Central memory CD8-positive, alpha-beta T cell (primary cell): ENCODE measurements around the gene ABLIM3.
"Not testable (repeated sequence)": the region's sequence is repeated elsewhere in the genome, so short reads cannot be mapped to it uniquely, and the experiment has no call there.

Experiments
- ATAC-seq: fragments of 150-1000 bp; cut with Tn5 transposase; replicated peaks from 2 replicates; pipeline ENCODE4 v1.10.0; 2022; ENCODE audit warnings: mild to moderate bottlenecking, moderate FRiP score, moderate number of reproducible peaks; ENCODE audit not compliant: poor library complexity, severe bottlenecking; ENCODE audit errors: extremely low read depth
- DNase-seq, 2 donors: peaks; one replicate each; pipeline ENCODE4 v3.0.0; 2021; ENCODE audit warnings: low spot score in 2 of 2
- H3K27ac Mint-ChIP-seq: one replicate; pipeline ENCODE4 v1.8.0; 2022; ENCODE audit warnings: low read depth, mild to moderate bottlenecking, moderate library complexity, mixed read lengths
- H3K27me3 Mint-ChIP-seq: one replicate; pipeline ENCODE4 v1.8.0; 2022; ENCODE audit warnings: mixed read lengths
- H3K36me3 Mint-ChIP-seq: one replicate; pipeline ENCODE4 v1.8.0; 2022; ENCODE audit warnings: mild to moderate bottlenecking, moderate library complexity, mixed read lengths; ENCODE audit not compliant: insufficient read depth
- H3K4me1 Mint-ChIP-seq: one replicate; pipeline ENCODE4 v1.8.0; 2022; ENCODE audit warnings: mixed read lengths
- H3K4me3 Mint-ChIP-seq: one replicate; pipeline ENCODE4 v1.8.0; 2022; ENCODE audit warnings: mild to moderate bottlenecking, moderate library complexity, mixed read lengths
- H3K9me3 Mint-ChIP-seq: one replicate; pipeline ENCODE4 v1.8.0; 2022; ENCODE audit warnings: mixed read lengths

Gene ABLIM3

DNA sequence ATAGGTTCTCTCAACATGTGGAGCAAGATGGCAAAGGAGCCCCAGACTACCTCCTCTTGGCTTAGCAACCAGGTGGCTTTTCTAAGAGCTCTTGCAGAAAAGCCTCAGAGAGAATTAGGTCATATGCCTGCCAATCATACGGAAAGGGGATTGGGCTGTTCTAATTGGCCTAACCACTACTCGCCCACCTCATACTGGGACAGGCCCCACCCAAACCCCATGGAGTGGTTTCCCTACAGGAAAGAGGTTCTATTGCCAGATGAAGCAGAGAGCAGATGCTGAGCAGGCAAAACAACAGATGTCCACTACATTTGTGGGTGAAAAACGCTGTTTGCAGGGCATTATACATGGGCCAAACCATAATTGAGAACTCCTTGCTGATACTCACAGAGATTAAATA lies 29.0 kb downstream of the ABLIM3 start:
- DNase-seq (no peak), ATAC-seq (no peak)
- Mint-ChIP-seq H3K4me3 (no peak overlapping the region), H3K36me3 (peaks cover 1% of the 10 kb centered on the region), H3K27me3 (peaks cover 40% of the 10 kb centered on the region), H3K9me3 (no peaks in the 10 kb centered on the region), H3K4me1 (no peaks in the 10 kb centered on the region), H3K27ac (no peak overlapping the region)

DNA sequence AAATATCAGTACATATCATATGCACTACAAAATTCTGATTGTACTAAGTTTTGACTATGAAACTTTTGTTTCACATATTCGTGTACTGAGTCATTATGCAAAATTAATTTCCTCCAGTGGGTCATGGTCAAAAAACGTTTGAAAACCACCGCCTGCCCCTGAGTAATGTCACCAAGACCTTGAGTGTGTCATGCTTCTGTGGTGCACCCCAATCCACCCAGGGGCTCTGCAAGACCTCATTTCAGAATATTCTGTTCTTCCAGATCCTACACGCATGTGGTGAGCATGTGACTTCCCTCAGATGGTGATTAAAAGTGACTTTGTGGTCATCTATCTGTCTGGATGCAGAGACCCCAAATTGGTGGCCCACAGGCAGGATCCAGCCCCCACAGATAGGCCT lies 31.0 kb downstream of the ABLIM3 start:
- Mint-ChIP-seq H3K27me3 (peaks cover 40% of the 10 kb centered on the region), H3K27ac (no peak overlapping the region), H3K4me1 (no peaks in the 10 kb centered on the region), H3K36me3 (peaks cover 1% of the 10 kb centered on the region), H3K9me3 (no peaks in the 10 kb centered on the region), H3K4me3 (no peak overlapping the region)
- no peak for ATAC-seq
- no peak for DNase-seq

DNA sequence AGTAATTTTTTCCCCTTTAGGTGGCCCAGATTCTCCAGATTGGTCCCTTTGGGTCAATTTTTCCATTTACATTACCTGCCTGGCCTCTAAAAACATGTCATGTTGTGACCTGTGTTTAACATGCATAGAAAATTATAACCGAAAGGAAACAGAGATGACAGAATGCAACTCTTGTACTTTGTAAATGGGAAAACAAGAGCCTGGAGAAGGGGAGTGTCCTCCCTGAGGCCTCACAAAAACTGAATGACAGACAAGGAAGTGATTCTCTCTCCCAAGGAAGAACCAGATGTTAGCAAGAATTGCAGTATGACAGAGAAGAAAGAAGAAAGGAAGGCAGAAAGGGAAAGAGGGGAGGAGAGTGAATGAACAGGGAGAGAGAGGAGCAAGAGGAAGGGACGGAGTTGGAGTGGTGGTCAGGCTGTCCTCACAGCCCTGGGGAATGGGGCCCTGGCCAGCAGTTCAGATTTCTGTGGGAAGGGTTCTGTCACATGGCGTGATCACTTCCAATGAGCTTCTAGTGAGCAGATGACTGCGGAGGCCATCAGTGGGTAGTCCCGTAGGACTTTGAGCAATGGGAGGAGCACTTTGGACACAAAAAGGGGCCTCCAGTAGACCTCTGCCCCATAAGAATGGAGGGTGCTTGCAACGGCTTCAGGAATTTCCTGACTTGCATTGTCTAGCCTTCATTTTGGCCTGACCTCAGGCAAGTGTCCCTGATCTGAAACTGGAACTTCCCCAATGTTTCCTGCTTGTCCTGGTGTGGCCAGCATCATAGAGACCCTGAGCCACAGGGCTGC lies 31.6 kb downstream of the ABLIM3 start:
- Mint-ChIP-seq H3K9me3 (no peaks in the 10 kb centered on the region), H3K4me1 (no peaks in the 10 kb centered on the region), H3K27ac (no peak overlapping the region), H3K36me3 (peaks cover 1% of the 10 kb centered on the region), H3K27me3 (peaks cover 33% of the 10 kb centered on the region), H3K4me3 (no peak overlapping the region)
- ATAC-seq (no peak), DNase-seq (no peak)

DNA sequence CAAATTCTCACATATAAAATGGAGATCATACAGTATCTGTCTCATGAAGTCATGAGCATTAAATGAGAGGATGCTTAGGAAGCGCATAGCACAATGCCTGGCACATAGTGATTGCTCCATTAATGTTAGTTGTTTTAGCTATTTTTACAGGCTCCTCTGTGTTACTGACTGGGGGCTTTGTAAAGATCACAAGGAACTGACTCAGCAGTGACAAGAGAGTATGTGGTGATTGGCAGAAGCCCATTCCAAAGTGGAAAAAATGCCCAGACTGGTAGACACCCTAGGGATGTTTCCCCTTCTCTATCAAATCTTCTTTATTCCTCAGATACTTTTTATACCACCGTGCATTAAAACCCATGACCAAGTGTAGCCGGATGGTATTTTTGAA lies 33.5 kb downstream of the ABLIM3 start:
- H3K4me1 Mint-ChIP-seq = no peaks in the 10 kb centered on the region

DNA sequence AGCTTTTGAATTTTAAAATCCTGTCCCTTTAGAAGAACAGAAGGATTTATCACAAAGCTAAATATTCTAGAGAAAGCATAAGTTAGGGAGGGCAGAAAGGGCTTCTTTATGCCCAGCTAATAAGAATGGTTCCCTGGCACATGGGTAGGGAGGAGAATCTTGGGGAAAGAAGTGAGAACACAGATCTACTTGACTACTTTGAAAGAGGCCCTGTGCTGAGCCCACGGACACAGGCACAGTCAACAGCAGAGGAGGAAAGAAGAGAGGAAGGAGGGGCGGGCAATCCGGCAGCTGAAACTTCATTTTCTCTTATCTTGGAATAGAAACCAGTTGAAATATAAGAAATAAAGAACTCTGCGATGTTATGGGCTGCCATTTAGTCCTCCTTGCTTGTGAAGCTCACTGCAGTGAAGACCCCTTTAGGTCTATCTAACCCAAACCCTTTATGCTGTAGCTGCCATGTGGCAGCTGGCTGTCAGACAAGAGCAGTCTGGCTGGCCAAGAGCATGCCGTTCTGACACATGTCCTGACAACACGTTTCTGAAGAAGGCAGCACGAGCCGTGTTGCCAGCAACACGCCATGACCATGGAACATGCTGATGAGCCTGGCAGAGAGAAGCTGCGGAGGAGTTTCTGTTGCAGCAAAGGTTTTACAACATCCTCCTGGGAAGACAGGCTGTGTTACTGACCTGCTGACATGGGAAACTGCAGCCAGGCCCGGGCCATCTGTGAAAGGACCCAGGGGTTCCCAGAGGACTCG lies 34.2 kb downstream of the ABLIM3 start:
- no peak overlapping the region for H3K27ac Mint-ChIP-seq
- no peaks in the 10 kb centered on the region for H3K4me1 Mint-ChIP-seq
- DNase-seq (no peak), ATAC-seq (no peak)
- no peaks in the 10 kb centered on the region for H3K9me3 Mint-ChIP-seq
- no peak overlapping the region for H3K4me3 Mint-ChIP-seq
- H3K36me3 Mint-ChIP-seq = peaks cover 1% of the 10 kb centered on the region
- peaks cover 31% of the 10 kb centered on the region for H3K27me3 Mint-ChIP-seq

More for the DNA sequence above, 33.5 kb downstream of the ABLIM3 start:
- H3K27me3 Mint-ChIP-seq = peaks cover 31% of the 10 kb centered on the region
- ATAC-seq (no peak), DNase-seq (no peak)
- no peak overlapping the region for H3K4me3 Mint-ChIP-seq
- no peak overlapping the region for H3K27ac Mint-ChIP-seq
- no peaks in the 10 kb centered on the region for H3K9me3 Mint-ChIP-seq
- peaks cover 1% of the 10 kb centered on the region for H3K36me3 Mint-ChIP-seq

DNA sequence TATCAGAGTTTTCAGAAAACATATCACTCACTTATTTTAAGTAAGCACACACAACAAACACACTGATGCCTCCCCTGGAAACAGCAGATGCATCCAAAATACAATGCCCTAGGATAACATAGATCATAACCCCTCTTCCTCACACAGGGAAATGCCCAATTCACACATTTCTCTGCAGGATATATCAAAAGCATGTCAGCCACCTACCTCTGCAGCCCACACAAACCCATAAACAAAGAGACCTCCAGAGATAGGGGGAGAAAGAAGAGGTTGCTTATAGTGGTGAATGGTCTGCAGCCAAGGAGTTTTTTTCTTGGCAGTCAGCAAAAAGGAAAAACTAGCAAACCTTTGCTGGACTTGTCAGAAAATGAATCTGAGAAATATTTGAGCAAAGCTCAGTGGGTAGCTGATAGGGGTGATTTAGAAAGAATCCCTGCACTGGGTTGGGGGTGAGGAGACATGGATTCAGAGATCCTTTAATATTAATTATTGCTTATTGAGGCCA lies 36.1 kb downstream of the ABLIM3 start:
- Mint-ChIP-seq H3K4me3 (no peak overlapping the region), H3K4me1 (no peaks in the 10 kb centered on the region), H3K36me3 (peaks cover 1% of the 10 kb centered on the region), H3K9me3 (no peaks in the 10 kb centered on the region), H3K27me3 (peaks cover 39% of the 10 kb centered on the region), H3K27ac (no peak overlapping the region)
- ATAC-seq = no peak
- no peak for DNase-seq

DNA sequence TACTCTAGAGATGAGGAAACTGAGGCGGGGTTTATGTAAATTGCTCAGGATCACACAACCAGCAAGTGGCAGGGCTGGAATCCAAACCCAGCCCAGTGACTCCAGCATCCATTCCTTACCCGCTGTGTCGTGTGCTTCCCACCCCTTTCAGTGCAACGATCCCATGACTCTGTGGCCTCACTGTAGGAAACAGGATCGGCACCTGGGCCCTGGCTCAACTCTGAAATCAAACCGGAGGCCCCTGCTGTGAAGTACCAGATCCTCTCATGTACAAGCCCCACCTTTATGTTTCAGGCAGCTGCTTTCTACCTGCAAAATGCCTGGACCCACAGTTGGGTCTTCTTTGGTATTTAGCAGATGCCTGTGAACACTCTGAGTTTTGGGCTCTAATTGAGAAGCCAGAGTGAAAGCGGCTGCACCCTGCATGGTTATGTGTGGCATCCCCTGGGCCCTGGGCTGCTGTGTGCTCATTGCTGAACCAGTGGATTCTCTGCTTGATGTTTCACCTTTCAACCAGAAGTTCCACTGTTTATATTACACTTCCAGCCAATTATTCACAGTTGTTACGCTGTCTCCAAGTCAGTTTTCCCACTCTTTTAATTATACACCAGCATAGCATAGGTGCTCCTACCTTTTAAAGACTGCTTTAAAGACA lies 36.7 kb downstream of the ABLIM3 start:
- Mint-ChIP-seq H3K36me3 (no peaks in the 10 kb centered on the region), H3K4me1 (no peaks in the 10 kb centered on the region), H3K9me3 (no peaks in the 10 kb centered on the region), H3K27ac (no peak overlapping the region), H3K4me3 (no peak overlapping the region), H3K27me3 (peaks cover 43% of the 10 kb centered on the region)
- DNase-seq = no peak
- ATAC-seq = no peak

DNA sequence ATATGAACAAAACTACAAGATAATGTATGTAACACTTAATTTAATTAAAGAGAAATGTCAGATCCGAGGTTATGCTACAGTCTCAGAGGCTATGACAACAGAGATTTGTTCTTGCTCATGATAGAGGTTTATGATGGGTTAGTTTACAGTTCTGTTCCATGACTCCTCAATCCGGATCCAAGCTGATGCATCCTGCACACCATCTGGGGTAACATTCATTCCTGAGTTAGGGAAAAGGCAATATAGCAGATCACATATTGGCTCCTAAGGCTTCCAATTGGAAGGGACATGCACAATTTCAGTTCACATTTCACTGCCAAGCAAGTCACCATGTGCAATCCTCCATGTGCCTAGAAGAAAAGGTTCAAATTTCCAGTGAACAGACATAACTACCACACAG lies 40.4 kb downstream of the ABLIM3 start:
- H3K27ac Mint-ChIP-seq = no peak overlapping the region
- no peak overlapping the region for H3K4me3 Mint-ChIP-seq
- H3K9me3 Mint-ChIP-seq = no peaks in the 10 kb centered on the region
- ATAC-seq (no peak), DNase-seq (no peak)
- H3K36me3 Mint-ChIP-seq = no peaks in the 10 kb centered on the region
- H3K27me3 Mint-ChIP-seq = peaks cover 72% of the 10 kb centered on the region
- no peaks in the 10 kb centered on the region for H3K4me1 Mint-ChIP-seq

DNA sequence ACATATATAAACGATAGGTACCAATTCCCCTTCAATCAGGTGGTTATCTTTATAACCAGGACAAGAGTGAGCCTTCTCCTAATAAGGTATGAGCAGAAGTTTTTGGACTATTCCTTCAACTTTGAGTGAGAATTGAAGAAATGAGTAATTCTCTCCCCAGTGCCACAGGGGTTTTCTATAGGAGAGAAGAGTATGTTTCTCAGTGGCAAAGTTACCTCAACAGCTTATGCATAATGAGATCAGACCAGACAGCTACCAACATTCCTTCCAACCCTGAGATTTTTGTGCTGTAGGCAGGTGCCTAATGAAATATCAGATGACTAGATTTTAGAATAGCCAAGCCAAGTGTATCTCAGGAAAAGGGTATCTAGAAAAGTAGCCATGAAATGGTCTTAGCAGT lies 40.9 kb downstream of the ABLIM3 start:
- H3K9me3 Mint-ChIP-seq = no peaks in the 10 kb centered on the region
- no peak for ATAC-seq
- H3K27me3 Mint-ChIP-seq = peaks cover 78% of the 10 kb centered on the region
- H3K4me1 Mint-ChIP-seq = no peaks in the 10 kb centered on the region
- no peak overlapping the region for H3K4me3 Mint-ChIP-seq
- DNase-seq = no peak
- no peak overlapping the region for H3K27ac Mint-ChIP-seq
- no peaks in the 10 kb centered on the region for H3K36me3 Mint-ChIP-seq

DNA sequence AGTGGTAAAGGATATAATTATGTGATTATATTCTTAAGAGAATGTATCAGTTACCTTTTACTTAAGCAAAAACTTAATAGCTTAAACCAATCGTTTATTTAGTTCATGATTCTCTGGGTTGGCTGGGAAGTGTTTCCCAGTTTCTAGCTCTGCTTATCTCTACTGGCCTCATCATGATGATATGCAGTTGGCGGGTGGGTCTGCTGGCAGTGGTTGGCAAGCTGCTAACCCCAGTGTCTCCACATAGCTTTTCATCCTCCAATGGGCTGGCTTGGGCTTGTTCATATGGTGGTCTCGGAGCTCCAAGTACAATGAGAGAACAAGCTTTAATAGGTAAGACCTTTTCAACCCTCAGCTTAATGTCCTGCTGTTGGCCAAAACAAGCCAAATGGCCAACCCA lies 43.8 kb downstream of the ABLIM3 start:
- DNase-seq (no peak), ATAC-seq (no peak)
- H3K36me3 Mint-ChIP-seq = no peaks in the 10 kb centered on the region
- no peaks in the 10 kb centered on the region for H3K9me3 Mint-ChIP-seq
- H3K4me1 Mint-ChIP-seq = no peaks in the 10 kb centered on the region
- H3K4me3 Mint-ChIP-seq = no peak overlapping the region
- H3K27ac Mint-ChIP-seq = no peak overlapping the region
- peaks cover 71% of the 10 kb centered on the region for H3K27me3 Mint-ChIP-seq

DNA sequence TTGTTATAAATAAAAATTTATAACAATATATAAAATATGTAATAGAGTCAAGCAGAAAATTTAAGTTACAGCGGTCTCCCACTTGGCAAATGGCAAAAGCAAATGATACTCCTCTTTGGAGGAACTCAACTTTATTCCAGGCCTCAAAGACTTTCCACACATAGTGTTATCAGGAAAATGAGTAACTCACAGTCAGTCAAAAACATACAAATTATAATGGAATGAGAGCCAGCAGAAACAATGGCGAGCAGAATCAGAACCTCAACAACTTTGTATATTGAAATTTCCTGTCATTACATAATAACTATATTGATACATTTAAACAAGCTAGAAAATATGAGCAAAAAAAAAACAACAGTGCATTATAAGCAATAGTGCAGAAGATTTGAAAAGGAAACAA lies 45.2 kb downstream of the ABLIM3 start:
- Mint-ChIP-seq H3K27ac (no peak overlapping the region), H3K27me3 (peaks cover 57% of the 10 kb centered on the region), H3K36me3 (no peaks in the 10 kb centered on the region), H3K9me3 (no peaks in the 10 kb centered on the region), H3K4me1 (no peaks in the 10 kb centered on the region), H3K4me3 (no peak overlapping the region)
- DNase-seq (no peak), ATAC-seq (no peak)

DNA sequence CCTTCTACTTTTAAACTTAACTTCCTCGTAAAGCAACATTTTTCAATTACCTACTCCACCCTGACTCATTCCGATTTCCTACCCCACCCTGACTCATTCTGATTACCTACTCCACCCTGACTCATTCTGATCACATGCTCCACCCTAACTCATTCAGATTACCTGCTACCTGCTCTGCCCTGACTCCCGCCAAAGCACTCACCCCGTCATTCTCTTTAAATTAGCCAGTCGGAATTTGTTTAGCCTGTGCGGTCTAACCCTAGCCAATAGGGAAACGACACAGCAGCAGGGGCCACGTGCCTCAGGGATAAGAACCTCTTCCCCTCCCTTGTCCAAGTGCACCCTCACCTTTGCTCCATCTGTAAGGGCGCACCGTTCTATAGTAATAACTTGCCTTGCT lies 46.3 kb downstream of the ABLIM3 start:
- not testable (repeated sequence) for H3K4me1 Mint-ChIP-seq, DNase-seq, H3K9me3 Mint-ChIP-seq, H3K36me3 Mint-ChIP-seq, H3K27ac Mint-ChIP-seq, H3K4me3 Mint-ChIP-seq, ATAC-seq
- peaks cover 50% of the 10 kb centered on the region for H3K27me3 Mint-ChIP-seq
